Cardiac fibroblast (primary cell): ENCODE results near the gene STH.

Experiments used
- DNase-seq, 2 donors: peaks; one replicate each; pipeline versions ENCODE4 v3.0.0 to v3.0.0-alpha.2; 2010; ENCODE audit warnings: low read depth in 2 of 2
- H3K4me3 ChIP-seq, 2 donors: replicated peaks in 1 of 2; 1 replicate in 1 of 2; 2 replicates in 1 of 2; pipeline ENCODE4 v1.5.1; 2011; ENCODE audit warnings: low read depth in 2 of 2, low read length in 2 of 2, mild to moderate bottlenecking in 2 of 2, moderate library complexity in 1 of 2
- CTCF ChIP-seq: IDR thresholded peaks from one replicate; pipeline ENCODE4 v1.5.1; 2011; ENCODE audit warnings: low read depth, mild to moderate bottlenecking, low read length, inconsistent platforms

Gene STH

GRCh38 chr17:45977506-45977824 is 21.6 kb upstream of the STH start:
- TF ChIP-seq CTCF = no peak
- DNase-seq = no peak
- no peak overlapping the region for H3K4me3 ChIP-seq

GRCh38 chr17:45977976-45978626 is 20.9 kb upstream of the STH start:
- no peak for DNase-seq
- no peak overlapping the region for H3K4me3 ChIP-seq
- TF ChIP-seq CTCF = no peak

GRCh38 chr17:45979137-45979536 is 19.9 kb upstream of the STH start:
- H3K4me3 ChIP-seq = no peak overlapping the region
- no peak for TF ChIP-seq CTCF
- no peak for DNase-seq

- DNase-seq = no peak
- no peak for TF ChIP-seq CTCF
- H3K4me3 ChIP-seq = no peak overlapping the region
These were observed 18.2 kb upstream of the STH start for GRCh38 chr17:45980855-45981254.

DNA sequence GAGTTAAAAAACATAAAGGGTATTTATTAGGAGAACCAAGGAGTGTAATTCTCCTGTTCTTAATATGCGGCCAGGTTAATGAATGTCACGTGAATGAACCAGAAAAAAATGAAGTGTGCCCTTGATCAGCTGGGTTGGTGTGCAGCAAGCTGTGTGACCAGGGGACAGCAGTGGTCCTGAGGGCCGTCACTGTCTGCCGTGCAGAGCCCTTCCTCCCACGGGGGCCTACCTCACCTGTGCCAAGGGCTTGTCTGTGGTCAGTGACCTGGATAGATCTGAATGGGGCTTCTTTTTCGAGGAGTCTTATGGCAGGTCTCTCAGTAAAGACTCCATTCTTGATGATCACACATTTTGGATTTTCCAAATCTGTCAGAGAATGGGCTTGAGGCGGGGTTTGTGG is 17.7 kb upstream of the STH start:
- no peak overlapping the region for H3K4me3 ChIP-seq
- DNase-seq = no peak
- TF ChIP-seq CTCF = no peak

DNA sequence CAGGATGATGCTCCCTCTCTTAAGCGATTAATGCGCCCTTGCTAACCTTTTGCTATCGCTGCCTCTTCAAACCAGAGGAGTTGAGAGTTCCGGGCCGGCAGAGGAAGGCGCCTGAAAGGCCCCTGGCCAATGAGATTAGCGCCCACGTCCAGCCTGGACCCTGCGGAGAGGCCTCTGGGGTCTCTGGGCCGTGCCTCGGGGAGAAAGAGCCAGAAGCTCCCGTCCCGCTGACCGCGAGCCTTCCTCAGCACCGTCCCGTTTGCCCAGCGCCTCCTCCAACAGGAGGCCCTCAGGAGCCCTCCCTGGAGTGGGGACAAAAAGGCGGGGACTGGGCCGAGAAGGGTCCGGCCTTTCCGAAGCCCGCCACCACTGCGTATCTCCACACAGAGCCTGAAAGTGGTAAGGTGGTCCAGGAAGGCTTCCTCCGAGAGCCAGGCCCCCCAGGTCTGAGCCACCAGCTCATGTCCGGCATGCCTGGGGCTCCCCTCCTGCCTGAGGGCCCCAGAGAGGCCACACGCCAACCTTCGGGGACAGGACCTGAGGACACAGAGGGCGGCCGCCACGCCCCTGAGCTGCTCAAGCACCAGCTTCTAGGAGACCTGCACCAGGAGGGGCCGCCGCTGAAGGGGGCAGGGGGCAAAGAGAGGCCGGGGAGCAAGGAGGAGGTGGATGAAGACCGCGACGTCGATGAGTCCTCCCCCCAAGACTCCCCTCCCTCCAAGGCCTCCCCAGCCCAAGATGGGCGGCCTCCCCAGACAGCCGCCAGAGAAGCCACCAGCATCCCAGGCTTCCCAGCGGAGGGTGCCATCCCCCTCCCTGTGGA is 16.0 kb upstream of the STH start:
- TF ChIP-seq CTCF = no peak
- H3K4me3 ChIP-seq = no peak overlapping the region
- DNase-seq = no peak
